VCaP (cell line): ENCODE data around the gene MRPS18A.
"Not testable (repeated sequence)": the region's sequence is repeated elsewhere in the genome, so short reads cannot be mapped to it uniquely, and the experiment has no call there.

ENCODE experiments used
- H3K27ac ChIP-seq: fragments of 450-650 bp; 2 replicates; pipeline ENCODE4 v1.5.1; 2017
- TF ChIP-seq, protein P1 (sequence below): fragments of 450-650 bp; conservative IDR thresholded peaks from 2 replicates; pipeline ENCODE4 v1.5.1; 2017; ENCODE audit warnings: mild to moderate bottlenecking, moderate library complexity

The MRPS18A gene

DNA sequence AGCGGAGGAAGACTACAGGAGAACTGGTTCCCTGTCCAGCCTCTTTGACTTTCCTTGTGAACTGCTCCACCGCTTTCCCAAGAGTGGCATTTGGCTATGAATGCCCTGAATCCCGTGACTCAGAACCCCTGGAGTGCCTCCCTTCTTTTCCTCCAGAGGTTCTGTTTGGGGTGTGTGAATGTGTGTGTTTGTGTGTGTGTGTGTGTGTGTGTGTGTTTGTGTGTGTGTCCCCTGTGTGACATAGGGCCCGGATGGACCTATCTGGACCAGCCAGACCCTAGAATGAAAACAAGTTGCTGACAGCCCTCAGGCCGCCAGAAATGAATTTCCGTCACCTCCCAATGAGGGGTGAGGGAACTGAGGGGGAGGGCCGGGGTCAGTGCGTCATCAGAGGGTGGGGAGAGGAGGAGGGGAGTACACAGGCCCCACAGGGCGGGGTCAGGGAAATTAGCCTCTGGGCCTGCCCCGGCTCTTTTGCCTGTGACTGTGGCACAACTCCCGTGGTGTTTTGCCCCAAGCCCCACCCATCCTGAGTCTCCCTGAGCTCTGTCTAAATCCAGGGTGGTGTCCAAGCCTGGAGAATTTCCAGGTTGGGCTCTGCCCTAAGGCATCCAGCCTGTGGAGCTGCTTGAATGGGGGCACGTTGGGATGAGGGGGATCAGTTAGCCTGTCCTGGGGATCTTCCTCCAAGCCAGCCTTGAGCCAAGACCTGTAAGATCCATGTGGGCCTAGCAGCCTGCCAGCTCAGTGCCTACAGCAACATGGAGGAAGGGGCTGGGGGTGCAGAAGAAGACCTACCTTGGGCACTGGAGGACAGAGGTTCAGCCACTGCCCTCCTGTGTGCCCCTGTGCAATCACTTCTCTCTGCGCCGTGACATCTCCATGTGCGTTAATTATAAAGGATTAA is 15.2 kb upstream of the MRPS18A start:
- TF ChIP-seq, protein P1, sequence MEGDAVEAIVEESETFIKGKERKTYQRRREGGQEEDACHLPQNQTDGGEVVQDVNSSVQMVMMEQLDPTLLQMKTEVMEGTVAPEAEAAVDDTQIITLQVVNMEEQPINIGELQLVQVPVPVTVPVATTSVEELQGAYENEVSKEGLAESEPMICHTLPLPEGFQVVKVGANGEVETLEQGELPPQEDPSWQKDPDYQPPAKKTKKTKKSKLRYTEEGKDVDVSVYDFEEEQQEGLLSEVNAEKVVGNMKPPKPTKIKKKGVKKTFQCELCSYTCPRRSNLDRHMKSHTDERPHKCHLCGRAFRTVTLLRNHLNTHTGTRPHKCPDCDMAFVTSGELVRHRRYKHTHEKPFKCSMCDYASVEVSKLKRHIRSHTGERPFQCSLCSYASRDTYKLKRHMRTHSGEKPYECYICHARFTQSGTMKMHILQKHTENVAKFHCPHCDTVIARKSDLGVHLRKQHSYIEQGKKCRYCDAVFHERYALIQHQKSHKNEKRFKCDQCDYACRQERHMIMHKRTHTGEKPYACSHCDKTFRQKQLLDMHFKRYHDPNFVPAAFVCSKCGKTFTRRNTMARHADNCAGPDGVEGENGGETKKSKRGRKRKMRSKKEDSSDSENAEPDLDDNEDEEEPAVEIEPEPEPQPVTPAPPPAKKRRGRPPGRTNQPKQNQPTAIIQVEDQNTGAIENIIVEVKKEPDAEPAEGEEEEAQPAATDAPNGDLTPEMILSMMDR, result no peak
- peak overlapping the region; percentile 58; the same call in 1 of the 2 replicates for H3K27ac ChIP-seq

GRCh38 chr6:43702171-43702533 is 14.6 kb upstream of the MRPS18A start:
- TF ChIP-seq, protein P1, result no peak

GRCh38 chr6:43700939-43701560 is 13.5 kb upstream of the MRPS18A start:
- H3K27ac ChIP-seq, result not testable (repeated sequence)

More at GRCh38 chr6:43702171-43702533, 14.6 kb upstream of the MRPS18A start:
- H3K27ac ChIP-seq, result no peak overlapping the region

DNA sequence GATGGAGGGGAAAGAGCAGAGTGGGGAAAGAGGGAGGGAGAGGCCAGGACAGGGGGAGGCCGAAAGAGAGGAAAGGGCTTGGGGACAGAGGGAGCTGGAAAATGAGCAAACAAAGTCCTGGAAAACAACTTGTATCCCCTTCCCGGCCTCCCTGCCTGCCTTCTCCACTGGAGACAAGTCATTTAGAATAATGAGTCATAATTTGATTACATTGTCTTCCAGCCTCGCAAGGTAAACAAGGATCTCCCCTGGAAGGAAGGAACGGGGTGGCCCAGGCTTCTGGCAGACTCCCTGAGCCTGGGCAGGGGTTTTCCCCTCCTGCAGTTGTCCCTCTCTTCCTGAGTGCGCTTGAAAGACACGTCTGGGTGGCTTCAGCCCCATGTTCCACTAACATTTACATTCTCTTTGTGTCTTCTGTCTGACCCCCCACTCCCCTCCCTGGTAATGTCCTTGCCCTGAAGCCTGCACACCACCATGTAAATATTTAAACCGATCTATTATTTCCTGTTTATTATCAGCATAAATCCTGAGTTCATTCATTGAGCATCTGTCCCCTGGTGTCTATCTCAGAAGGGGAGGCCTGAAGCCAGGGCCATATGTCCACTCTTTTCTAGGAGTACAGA is 12.1 kb upstream of the MRPS18A start:
- peak overlapping the region; percentile 67 for H3K27ac ChIP-seq

GRCh38 chr6:43698584-43699349 is 11.2 kb upstream of the MRPS18A start:
- peak overlapping the region; percentile 67 for H3K27ac ChIP-seq
- TF ChIP-seq, protein P1, result no peak

More for the DNA sequence above, 12.1 kb upstream of the MRPS18A start:
- TF ChIP-seq, protein P1, result no peak

GRCh38 chr6:43697421-43697820 is 9.8 kb upstream of the MRPS18A start:
- TF ChIP-seq, protein P1, result no peak
- H3K27ac ChIP-seq, result no peak overlapping the region

DNA sequence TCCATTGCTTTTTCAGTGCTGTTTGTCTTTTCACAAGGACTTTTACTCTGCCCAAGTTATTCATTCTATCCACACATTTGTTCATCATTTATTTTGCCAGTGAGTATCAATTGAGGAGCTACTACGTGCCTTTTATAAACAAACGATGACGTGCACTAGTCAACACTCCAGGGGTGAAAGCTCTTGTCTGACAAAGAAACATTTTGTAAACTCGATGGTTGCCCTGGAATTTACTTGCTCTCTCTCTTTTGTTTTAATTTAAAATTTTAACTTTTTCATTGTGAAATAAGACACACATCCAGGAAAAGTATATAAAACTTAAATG is 8.3 kb upstream of the MRPS18A start:
- TF ChIP-seq, protein P1, result no peak
- no peak overlapping the region for H3K27ac ChIP-seq
